HG03095 (cell line): ENCODE results near the gene DHCR24.

Experiments
- ATAC-seq: cut with Tn5 transposase; IDR thresholded peaks from one replicate; pipeline ENCODE4 v1.9.1; 2021; ENCODE audit warnings: moderate library complexity; ENCODE audit not compliant: unreplicated experiment

DHCR24 gene

DNA sequence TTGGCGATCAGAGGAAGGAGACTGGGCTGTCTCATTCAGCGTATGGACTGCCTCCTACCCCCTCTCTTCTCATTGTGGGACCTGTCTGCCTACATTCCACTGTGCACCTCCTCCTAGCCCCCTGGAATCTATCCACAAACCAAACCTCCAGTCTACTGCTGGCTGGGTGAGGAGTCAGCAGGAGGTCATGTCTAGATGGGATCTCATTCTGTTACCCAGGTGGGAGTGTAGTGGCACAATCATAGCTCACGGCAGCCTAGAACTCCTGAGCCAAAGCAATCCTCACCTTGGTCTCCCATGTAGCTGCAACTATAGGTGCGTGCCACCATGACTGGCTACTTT is 67.8 kb downstream of the DHCR24 start:
- no peak for ATAC-seq

DNA sequence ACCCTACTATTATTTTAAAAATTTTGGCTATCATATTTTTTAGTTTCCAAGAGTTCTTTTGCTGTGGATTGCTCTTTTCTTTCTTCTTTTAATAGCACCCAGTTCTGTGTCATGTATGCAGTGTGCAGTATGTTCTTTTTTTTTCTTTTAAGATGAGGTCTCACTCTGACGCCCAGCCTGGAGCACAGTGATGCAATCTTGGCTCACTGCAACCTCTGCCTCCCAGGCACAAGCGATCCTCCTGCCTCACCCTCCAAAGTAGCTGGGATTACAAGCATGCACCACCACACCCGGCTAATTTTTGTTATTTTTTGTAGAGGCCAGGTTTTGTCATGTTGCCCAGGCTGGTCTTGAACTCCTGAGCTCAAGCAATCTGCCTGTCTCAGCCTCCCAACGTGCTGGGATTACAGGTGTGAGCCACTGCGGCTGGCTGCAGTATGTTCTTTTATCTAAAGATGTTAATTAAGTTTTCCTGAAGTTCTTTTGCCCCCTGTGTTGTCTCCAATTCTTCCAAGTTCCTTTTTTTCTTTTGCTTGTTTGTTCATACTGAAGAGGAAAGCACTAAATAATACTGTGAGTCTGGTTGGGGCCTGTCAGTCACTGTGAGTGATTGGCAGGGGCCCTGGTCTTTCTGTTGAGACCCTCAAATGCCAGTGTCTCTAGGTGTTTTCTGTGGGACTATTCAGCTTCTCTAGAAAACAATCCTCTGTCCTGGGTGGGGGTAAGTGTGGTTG is 68.4 kb downstream of the DHCR24 start:
- no peak for ATAC-seq

DNA sequence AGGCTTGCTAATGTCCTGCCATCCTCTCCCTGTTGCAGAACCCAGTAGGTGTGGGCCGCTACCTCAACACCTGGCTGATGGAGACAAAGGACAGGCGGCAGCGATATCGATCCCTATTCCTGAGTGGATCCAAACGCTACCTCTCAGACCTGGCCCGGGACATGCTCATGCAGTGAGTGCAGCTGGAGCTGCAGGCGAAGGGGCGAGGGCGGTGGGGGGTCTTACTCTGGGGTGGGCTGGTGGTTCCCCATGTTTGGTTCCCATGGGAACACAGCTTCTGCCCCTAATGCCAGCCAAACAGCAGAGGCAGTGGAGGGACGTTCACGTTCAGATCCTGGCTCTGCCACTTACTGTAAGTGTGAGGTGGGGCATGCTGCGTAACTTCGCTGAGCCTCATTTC is 70.0 kb downstream of the DHCR24 start:
- no peak for ATAC-seq

DNA sequence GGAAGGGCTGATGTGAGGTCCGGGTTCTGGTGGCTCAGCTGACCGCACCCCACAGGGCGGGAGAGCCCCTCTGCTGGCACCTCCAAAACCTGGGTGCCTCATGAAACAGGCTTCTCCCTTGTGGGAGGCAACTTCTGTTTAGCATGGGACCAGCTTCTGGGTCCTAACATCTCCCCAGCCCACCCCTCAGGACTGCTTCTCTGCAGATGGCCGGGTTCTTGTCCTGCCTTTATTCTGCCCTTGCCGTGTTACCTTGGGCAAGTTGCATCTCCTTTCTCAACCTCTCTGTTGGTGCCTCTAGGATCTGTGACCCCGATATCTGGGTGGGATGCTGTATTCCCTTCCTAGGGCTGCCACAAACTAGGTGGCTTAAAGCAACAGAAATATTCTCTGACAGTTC is 70.9 kb downstream of the DHCR24 start:
- no peak for ATAC-seq

DNA sequence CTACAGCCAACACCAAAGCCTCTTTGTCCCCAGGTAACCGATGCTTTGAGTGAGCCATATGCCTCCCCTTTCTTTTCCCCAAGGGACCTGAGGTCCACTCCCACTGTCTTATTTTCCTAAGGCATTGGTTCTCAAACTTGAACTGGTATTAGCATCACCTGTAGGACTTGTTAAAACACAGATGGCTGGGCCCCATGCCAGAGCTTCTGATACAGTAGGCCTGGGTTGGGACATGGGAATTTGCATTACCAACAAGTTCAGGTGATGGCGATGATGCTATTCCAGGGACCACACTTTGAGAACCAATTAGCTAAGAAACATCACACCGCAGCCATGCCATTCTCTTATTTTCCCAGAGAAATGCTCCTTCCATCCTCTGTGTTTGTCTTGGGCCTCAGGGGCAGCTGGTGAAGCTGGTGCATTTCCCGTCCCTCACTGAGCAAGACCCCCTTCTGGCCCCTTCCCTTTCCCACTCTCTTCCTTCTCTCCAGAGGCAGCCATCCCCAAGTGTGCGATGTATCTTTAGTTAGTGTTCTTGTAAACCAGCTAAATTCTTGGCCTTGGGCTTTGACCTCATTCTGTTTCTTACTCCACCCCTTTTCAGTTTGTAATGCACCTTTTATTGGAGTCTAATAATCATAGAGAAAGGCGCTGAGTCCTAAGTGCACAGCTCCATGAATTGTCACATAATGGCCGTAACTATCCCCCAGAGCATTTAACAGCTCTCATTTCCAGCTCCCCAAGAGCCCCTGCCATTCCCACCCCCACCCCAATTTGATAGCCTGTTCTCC is 71.7 kb downstream of the DHCR24 start:
- ATAC-seq = no peak

DNA sequence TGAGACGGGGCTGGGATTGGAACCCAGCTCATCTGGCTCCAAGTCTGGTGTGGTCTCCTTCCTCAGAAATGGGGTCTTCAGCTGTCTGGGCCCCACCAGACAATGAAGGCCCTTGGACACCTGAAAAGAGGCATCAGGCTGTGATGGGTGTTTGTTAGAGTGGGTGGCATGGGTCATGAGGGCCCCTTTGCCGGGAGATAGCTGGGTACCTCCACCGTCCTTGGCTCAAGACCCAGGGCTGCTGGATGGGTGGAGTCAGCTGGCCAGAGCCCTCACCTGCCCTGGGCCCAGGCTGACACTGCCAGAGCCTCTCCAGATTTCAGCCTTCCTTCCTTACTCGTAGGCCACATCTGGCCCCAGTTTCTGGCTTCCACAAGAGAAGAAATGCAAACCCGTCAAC is 72.4 kb downstream of the DHCR24 start:
- no peak for ATAC-seq

DNA sequence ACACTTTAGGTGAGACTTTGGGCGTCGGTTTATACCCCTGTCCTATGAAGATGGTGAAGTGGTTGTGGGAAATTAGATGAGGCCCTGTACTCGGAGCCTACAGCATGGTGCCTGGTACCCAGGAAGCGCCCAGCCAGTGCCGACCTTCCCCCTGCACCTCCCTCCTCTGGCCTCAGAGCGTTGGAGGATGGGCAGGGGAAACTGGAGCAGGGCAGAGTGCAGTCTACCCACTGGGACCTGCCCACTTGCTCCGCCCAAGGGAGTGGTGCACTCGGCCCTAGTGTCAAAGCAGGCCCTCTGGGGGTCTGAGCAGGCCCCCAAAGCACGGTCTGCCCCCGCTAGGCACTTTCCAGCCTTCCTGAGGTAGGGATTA is 72.9 kb downstream of the DHCR24 start:
- ATAC-seq = no peak

DNA sequence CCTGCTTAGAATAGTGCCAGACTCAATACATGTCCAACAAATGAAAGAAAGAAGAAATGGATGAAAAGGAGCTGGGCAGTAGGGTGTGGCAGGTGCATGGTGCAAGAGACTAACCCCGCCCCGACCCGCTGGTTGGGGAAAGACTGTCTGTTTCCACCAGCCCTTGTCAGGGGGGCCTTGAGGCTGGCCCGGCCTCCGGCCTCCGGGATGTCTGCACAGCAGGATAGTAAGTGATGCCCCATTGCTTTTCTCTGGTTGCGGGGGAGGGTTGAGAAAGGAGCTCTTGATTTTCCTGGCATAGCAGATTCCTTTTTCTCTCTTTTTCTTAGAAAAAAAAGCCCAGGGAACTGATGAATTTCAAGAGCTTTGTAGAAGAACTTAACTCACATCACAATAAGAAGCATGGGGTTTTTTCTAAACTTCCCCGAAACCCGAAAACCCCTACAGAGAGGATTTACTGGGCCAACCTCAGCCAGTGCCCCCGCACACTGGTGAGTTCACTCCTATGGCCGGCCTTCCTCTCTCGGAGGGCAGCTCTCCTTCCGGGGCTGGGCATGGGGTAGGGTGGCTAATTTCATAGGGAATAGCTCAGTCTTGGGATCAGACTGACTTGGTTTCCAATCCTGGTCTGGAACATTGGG is 73.4 kb downstream of the DHCR24 start:
- no peak for ATAC-seq

DNA sequence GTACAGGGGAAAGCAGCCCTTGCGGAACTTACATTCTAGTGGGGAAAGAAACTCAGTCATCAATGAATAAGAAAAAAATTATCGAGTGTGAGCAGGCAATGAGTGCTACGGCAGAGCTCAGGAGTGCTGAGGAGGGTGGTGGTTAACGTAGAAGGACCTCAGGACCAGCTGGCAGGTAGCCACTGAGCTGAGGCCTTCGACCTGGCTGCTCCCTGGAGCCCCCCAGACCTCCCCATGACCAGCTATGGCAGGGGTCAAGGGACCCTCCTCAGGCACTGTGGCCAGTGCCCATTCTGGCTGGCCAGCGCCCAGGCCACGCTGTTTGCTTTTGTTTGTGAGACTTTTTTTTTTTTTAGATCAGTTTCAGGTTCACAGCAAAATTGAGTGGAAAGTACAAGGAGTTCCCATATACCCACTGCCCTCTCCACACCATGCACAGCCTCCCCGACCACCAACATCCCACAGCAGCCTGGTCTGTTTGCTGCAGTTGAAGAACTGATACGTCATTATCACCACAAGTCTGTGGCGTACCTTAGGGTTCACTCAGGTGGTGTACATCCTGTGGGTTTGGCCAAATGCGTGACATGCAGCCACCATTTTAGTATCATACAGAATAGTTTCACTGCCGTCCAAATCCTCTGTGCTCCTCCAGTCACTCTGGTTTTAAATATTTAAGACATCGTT is 74.1 kb downstream of the DHCR24 start:
- ATAC-seq = no peak

DNA sequence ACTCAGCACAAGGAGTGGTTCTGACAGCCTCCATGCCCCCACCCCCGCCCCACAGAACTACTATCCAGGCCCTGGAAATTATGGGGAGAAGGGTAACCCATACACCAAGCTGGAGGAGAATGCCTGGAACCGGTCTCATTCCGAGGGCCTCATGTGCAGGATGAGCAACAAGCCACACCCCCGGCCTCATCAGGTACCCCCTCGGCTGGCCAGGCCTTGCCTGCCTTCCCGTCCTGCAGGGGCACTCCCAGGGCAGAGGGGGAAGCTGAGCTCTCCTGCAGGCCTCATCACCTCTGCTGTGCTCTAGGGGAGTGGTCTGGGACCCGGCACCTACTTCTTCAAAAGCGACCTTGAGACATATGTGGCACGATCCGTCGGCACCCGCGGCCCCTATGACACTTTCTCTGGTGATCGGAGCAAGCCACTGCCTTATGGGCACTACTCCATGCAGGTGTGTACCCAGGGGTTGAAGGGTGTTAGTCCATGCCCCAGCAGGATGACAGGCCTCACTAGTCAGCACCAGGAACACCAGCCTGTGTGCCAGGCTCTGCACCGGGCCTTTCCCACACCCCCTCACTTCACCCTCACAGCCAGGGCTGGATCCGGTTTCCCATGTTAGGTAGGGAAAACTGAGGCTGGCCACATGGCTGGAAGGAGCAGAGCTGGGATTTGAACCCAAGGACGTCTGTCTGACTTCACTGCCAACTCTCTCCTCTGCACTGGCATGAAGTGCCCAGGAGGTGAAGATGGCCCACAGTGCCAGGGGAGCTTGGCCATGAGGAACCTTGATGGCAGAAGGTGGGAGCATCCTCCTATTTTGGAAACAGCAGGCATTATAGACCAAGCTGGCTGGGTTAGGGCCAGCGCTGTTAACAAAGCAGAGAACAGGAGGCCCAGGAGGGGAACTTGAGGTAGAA is 75.0 kb downstream of the DHCR24 start:
- ATAC-seq = no peak

DNA sequence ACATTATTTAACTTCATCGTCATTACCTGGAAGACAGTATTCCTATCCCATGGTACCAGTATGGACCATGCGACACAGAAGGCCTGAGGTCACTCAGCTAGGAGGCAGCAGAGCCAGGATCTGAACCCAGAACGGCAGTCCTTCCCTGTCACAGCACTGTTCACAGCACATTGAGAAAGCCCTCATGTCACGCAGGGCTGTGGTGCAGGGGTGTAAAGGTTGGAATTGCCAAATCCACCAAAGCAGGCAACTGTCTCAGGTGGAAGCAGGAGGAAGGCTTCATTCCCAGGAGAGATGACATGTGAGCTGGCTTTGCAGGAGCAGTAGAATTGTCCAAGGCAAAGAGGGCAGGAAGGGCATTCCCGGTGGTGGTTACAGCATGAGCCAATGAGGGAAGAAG is 75.9 kb downstream of the DHCR24 start:
- no peak for ATAC-seq

DNA sequence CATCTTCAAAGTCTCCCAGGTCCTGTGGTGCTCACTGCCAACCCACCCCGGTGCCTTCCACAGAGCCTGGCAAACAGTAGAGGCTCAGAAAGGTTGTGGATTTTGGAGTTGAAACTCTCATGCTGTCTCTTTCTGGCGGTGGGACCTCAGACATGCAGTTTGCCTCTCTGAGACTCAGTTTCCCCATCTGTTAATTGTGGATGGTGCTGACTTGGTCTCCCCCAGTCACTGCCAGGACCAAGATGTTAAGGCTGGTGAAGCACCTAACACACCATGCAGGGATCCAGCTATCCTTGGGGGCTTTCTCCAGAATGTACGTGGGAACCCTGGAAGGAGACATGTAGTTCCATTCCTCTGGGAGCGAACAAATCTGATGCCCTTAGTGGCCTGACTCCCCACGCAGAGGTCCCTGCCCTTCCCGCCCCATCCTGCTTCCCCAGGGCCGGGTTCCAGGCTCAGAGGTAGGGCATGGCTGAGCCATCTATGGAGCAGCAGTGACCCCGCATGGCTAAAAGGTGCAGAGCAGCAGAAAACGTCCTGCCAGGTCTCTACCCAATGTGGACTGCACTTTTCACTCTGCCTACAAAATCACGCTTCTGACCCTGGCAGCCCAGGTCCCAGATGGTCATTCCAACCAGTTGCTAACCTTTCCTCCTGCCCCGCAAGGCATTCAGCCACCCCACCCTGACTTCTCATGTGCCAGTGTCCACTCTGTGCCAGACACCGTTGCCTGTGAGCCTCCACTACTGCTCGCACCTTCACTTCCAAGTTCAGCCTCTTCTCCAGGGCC is 76.6 kb downstream of the DHCR24 start:
- no peak for ATAC-seq

DNA sequence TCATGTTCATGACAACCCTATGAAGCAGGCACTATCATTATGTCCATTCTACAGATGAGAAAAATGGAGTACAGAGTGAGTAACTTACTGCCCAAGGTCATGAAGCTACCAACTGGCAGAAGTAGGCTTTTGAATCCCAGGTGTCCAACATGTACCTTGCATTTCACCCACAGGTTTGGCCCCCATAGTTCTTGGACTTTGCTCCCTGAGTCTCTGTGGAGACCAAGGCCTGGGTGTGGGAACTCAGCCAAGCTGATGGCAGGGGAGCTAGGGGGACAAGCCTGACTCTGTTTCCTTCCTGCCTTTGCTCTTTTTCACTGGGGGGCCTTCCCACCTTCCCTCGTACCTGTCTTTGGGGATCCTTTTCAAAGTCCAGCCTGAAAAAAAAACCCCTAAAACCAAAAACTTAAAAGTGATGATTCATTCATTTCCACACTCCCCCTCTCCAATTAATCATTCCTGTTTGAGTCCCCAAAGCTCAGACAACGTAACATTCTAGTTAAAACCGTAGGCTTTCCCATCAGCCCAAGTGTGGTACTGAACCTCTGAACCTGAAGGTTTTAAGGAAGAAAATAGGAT is 77.4 kb downstream of the DHCR24 start:
- ATAC-seq = no peak

DNA sequence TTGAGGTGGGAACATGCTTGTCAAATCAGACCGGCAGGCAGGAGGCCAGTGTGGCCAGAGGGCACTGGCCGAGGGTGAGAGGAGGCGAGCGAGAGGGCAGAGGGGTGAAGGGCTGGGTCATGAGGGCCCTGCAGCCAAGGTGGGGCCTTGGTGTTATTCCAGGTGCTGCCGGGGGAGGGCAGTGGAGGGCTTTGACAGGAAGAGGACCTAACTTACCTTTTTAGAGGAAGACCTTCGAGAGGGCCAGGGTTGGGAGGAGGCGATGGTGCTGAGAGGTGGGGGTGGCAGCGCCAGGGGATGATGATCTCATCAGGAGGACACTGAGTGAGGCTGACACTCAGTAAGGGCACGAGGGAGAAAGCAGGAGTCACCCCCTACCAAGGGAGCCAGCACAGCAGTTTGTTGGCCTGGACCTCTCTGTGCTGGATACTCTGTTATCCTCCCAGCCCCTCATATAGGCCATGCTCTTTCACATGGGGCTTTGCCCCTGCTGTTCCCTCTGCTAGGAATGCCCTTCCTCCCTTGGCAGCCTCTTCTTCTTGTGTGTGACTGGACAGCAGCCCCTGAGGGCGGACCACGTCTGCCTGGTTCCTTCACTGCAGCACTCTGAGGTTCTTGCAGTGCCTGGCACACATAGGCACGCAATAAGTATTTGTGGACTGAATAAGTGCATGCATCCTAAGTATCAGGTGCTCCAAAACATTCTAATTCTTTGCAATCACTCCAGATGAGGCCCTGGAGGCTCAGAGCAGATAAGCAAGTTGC is 78.4 kb downstream of the DHCR24 start:
- ATAC-seq = no peak

DNA sequence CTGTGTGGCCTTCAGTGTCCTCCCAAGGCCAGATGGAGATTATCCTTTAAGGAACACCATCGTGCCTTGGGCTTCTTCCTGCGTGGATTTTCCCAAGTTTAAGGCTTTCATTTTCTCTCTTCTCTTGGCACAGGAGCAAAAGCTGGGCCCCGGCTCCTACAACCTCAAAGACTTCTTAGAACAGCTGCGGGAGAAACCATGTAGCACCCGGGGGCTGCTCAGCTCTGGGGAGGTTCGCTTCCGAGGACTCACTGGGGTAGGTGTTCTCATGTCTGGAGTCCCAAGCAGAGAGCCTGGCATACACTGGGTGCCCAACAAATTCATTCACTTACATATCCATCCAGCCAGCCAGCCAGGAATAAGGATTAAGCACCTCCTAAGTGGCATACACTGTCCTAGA is 79.2 kb downstream of the DHCR24 start:
- ATAC-seq = no peak

DNA sequence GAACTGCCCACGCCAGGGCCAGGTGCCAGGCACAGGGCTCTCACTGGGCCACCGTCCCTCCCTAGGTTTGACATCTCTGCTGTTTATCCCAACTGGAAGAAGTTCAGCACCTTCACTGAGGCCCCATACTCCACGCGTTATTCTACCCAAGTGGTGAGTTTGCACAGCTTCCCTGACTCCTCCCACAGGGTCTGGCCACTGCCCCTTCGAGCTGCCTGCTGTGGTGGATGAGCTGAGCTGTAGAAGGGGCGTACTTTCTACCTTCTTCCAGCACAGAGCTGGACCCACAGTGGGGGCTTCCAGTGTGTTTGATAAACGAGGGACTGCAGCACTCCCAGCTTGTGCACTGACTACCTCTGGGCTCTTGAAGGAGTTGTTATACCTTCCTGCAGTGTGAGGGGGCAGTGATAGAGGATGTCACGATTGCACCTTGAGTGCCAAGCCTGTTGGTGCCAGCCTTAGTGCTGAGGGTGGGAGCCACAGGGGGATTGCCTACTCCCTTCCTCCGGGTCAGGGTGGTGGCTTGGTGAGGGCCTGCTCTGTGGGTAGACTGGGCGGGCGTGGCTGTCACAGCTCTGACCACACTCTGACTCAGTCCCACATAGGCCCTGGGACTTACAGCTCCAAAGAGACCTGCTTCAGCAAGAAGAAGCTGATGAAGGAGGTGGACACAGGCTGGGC is 79.9 kb downstream of the DHCR24 start:
- no peak for ATAC-seq

DNA sequence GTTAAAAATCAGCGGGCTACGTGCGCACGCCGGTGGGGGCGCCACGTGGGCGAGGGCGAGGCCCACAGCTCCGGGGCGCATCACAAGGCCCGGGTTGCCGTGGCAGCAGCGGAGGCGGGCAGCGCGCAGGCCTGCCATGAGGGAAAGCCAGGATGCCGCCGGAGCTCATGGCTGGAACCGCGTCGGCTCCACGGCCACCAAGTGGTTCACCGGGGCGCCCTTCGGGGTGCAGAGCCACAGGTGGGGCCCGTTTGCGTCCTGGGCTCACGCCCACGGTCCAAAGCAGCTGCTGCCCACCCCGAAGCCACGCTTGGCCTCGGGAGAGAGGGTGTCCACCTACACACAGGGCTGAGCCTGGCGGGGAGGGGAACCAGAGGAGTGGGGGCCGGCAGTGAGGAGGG is 81.0 kb downstream of the DHCR24 start:
- no peak for ATAC-seq

DNA sequence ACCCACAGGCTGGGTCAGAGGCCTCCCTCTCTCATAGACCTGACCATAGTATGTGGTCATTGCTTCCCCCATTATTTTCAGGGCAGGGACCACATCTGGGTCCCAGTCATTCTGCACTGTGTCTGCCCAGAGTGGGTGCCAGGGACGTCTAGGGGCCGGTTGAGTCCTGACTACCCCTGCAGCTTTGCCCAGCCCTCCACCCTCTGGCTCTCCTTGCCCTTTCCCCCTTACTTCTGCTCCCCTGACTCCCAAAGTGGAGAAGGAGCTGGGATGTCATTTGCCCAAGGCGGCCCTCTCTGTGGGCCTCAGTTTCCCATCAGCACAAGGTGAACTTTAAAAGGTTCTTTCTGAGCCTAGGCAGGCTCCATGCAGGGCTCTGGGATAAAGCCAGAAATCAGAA is 81.5 kb downstream of the DHCR24 start:
- ATAC-seq = no peak
